Activated T-cell treated with anti-CD3 and anti-CD28 coated beads, Interleukin-2, amount 50 U/mL, for 72 hours (primary cell): ENCODE results near the gene NDUFA5. TPM values are rescaled to one million over a fixed set of nuclear protein-coding genes. Genes with fewer than 3 reads are reported as not detected.
A peak's percentile ranks its signal among the peaks of the same experiment; 100 is the strongest.

Source experiments
- ATAC-seq, 2 donors: fragments of 150-1000 bp; cut with Tn5 transposase; replicated peaks in 1 of 2; 2 replicates each; pipeline ENCODE4 v1.10.0; 2021; ENCODE audit warnings: moderate library complexity in 2 of 2, mild to moderate bottlenecking in 1 of 2
- DNase-seq, 2 donors: peaks; one replicate each; pipeline ENCODE4 v3.0.0; 2021 to 2022; ENCODE audit warnings: mixed read lengths in 1 of 2
- H3K27ac Mint-ChIP-seq: one replicate; pipeline ENCODE4 v1.8.0; 2022; ENCODE audit warnings: mild to moderate bottlenecking, moderate library complexity, mixed read lengths
- H3K27me3 Mint-ChIP-seq: one replicate; pipeline ENCODE4 v1.8.0; 2022; ENCODE audit warnings: low read depth, mixed read lengths
- H3K36me3 Mint-ChIP-seq, 2 donors: one replicate each; pipeline ENCODE4 v1.8.0; 2022; ENCODE audit warnings: mixed read lengths in 2 of 2, mild to moderate bottlenecking in 1 of 2; ENCODE audit not compliant: insufficient read depth in 2 of 2
- H3K4me1 Mint-ChIP-seq: one replicate; pipeline ENCODE4 v1.8.0; 2022; ENCODE audit warnings: low read depth, mixed read lengths
- H3K4me3 Mint-ChIP-seq, 2 donors: one replicate each; pipeline ENCODE4 v1.8.0; 2022; ENCODE audit warnings: mild to moderate bottlenecking in 2 of 2, mixed read lengths in 2 of 2, moderate library complexity in 2 of 2
- H3K9me3 Mint-ChIP-seq, 2 donors: one replicate each; pipeline ENCODE4 v1.8.0; 2022; ENCODE audit warnings: mixed read lengths in 2 of 2
- total RNA-seq, 2 donors: library from RNA; stranded (reverse); gene quantifications; one replicate each; pipeline ENCODE4 v1.2.3, GENCODE V29; 2022

The NDUFA5 gene
- total RNA-seq: 10 to 100 TPM; 48.4 to 57.5 TPM

GRCh38 chr7:123557398-123558288, at the start of gene NDUFA5:
Gene NDUFA5, minus strand, starts transcription at chr7:123557818. Its CDS starts 23 bp downstream, at chr7:123557795.
- H3K4me3 Mint-ChIP-seq: no peak within 1 kb of the TSS
- H3K27me3 Mint-ChIP-seq: no peaks in the 10 kb centered on the region
- H3K27ac Mint-ChIP-seq: no peak within 1 kb of the TSS
- DNase-seq (peak; percentile 95 to 97), ATAC-seq (peak; percentile 99)
- H3K9me3 Mint-ChIP-seq: no peaks in the 10 kb centered on the region
- H3K36me3 Mint-ChIP-seq: peaks cover 5 to 11% of the 10 kb centered on the region in 2 donors
- H3K4me1 Mint-ChIP-seq: peaks cover 6% of the 10 kb centered on the region

DNA sequence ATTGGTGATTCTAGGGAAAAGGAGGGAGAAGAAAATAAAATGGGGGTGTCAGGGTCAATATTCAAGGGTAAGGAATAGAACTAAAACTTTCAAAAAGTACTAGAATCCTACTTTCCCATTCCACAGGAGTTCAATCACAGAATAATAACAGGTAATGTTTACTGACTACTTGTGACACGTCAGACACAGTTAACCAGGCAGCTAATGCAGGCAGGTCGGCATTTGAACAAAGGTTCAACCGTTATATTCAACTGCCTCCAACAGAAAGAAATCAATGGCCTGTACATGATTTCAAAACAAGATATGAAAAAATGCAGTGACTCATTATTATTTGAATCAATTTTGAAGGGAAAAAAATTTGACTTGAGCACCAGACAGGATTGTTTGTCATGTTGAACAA, 47.1 kb upstream of the NDUFA5 start:
- no peak for ATAC-seq
- Mint-ChIP-seq H3K27me3 (no peaks in the 10 kb centered on the region), H3K27ac (no peak overlapping the region), H3K9me3 (no peaks in the 10 kb centered on the region), H3K36me3 (no peaks in the 10 kb centered on the region), H3K4me1 (no peaks in the 10 kb centered on the region), H3K4me3 (no peak overlapping the region)
- no peak for DNase-seq

GRCh38 chr7:123602648-123603047, 45.0 kb upstream of the NDUFA5 start:
- no peaks in the 10 kb centered on the region for H3K4me1 Mint-ChIP-seq
- DNase-seq (no peak), ATAC-seq (no peak)
- no peaks in the 10 kb centered on the region for H3K9me3 Mint-ChIP-seq
- no peak overlapping the region for H3K27ac Mint-ChIP-seq
- H3K4me3 Mint-ChIP-seq: no peak overlapping the region
- no peaks in the 10 kb centered on the region for H3K36me3 Mint-ChIP-seq
- H3K27me3 Mint-ChIP-seq: no peaks in the 10 kb centered on the region

DNA sequence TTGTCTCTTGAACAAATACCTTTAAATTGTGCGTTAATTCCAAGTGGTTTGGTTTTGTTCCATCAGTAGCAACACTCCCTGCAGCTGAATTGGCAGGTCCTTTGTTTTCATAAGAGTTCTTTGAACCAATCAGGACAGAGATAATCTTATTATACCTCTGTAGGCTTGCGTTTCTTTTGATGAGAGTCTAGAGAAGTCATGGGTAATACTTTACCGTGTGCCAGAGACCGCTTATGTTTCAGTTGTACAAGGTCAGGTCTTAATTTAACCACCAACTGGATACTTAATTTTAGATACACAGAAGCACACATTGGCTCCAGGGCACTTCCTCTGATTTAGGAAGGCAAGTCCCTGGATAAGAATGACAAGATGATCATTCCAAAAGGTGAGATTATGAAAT, 43.9 kb upstream of the NDUFA5 start, which contains the start of gene ASB15:
Gene ASB15 (plus strand): TSS at position 292 of the 400 bp plus-strand sequence. CDS start 12,682 bp downstream, outside the sequence.
- H3K27ac Mint-ChIP-seq: no peak within 1 kb of the TSS
- no peak for DNase-seq
- no peaks in the 10 kb centered on the region for H3K27me3 Mint-ChIP-seq
- no peaks in the 10 kb centered on the region for H3K9me3 Mint-ChIP-seq
- no peaks in the 10 kb centered on the region for H3K36me3 Mint-ChIP-seq
- no peak for ATAC-seq
- H3K4me3 Mint-ChIP-seq: no peak within 1 kb of the TSS
- H3K4me1 Mint-ChIP-seq: no peaks in the 10 kb centered on the region

DNA sequence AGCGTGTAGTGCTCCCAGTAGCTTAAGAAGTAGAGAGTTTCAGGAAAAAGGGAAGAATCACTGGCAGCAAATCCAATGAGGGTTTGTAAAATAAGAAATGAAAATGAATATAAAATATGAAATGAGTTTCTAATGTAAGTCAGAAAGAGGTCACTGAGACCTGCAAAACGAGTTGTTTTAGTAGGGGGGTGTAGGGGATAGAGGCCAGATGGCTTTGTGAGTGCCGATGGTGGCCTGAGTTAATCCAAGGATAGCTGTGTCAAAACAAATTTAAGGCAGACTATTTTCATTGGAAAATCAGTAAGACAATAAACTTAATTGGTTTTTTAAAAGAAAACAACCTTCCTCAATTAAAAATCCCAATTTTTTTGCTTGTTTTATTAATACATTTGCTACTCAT, 43.3 kb upstream of the NDUFA5 start:
- Mint-ChIP-seq H3K36me3 (no peaks in the 10 kb centered on the region), H3K27me3 (no peaks in the 10 kb centered on the region), H3K9me3 (no peaks in the 10 kb centered on the region), H3K4me3 (no peak overlapping the region), H3K27ac (no peak overlapping the region), H3K4me1 (no peaks in the 10 kb centered on the region)
- DNase-seq (no peak), ATAC-seq (no peak)

- Mint-ChIP-seq H3K36me3 (no peaks in the 10 kb centered on the region), H3K27ac (no peak overlapping the region), H3K4me1 (no peaks in the 10 kb centered on the region), H3K4me3 (no peak overlapping the region), H3K27me3 (no peaks in the 10 kb centered on the region), H3K9me3 (no peaks in the 10 kb centered on the region)
- ATAC-seq (no peak), DNase-seq (no peak)
Observed at GRCh38 chr7:123599766-123600165, 42.1 kb upstream of the NDUFA5 start.

DNA sequence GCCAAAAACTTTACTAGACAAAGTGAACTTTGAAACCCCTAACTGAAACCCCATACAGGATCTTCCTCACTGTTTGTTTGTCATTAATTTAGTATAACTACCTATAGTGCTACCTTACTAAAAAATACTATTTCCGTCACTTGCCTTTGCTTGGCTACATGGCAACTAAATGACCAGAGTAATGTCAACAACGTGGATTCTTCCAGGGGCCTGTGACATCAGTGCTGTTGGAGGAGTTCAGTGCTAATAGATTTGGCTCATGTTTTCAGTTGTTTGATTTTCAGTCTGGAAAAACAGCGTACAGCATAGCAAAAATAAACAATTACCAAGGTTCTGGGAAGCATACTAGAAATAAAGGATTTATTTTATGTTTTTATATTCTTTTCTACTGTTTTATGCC, 41.0 kb upstream of the NDUFA5 start:
- H3K27ac Mint-ChIP-seq: no peak overlapping the region
- no peak for DNase-seq
- no peaks in the 10 kb centered on the region for H3K4me1 Mint-ChIP-seq
- no peak for ATAC-seq
- H3K9me3 Mint-ChIP-seq: no peaks in the 10 kb centered on the region
- H3K36me3 Mint-ChIP-seq: no peaks in the 10 kb centered on the region
- peaks cover 10% of the 10 kb centered on the region for H3K27me3 Mint-ChIP-seq
- no peak overlapping the region for H3K4me3 Mint-ChIP-seq

DNA sequence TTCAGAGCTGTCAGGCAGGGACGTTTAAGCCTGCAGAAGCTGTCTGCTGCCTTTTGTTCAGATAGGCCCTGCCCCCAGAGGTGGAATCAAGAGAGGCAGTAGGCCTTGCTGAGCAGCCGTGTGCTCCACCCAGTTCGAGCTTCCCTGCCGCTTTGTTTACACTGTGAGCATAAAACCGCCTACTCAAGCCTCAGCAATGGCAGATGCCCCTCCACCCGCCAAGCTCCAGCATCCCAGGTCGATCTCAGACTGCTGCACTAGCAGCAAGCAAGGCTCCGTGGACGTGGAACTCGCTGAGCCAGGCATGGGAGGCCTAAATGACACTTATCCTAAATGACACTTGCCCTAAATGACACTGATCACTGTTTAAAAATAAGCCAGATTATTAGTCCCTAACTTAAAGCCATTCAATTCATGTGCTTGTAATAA, 37.2 kb upstream of the NDUFA5 start:
- no peaks in the 10 kb centered on the region for H3K4me1 Mint-ChIP-seq
- no peak overlapping the region for H3K4me3 Mint-ChIP-seq
- peaks cover 44% of the 10 kb centered on the region for H3K27me3 Mint-ChIP-seq
- DNase-seq (no peak), ATAC-seq (no peak)
- no peak overlapping the region for H3K27ac Mint-ChIP-seq
- H3K9me3 Mint-ChIP-seq: no peaks in the 10 kb centered on the region
- H3K36me3 Mint-ChIP-seq: no peaks in the 10 kb centered on the region

- DNase-seq (no peak), ATAC-seq (no peak)
- Mint-ChIP-seq H3K36me3 (no peaks in the 10 kb centered on the region), H3K27ac (no peak overlapping the region), H3K27me3 (peaks cover 38% of the 10 kb centered on the region), H3K4me1 (no peaks in the 10 kb centered on the region), H3K9me3 (no peaks in the 10 kb centered on the region), H3K4me3 (no peak overlapping the region)
Observed at GRCh38 chr7:123588376-123588775, 30.8 kb upstream of the NDUFA5 start.

DNA sequence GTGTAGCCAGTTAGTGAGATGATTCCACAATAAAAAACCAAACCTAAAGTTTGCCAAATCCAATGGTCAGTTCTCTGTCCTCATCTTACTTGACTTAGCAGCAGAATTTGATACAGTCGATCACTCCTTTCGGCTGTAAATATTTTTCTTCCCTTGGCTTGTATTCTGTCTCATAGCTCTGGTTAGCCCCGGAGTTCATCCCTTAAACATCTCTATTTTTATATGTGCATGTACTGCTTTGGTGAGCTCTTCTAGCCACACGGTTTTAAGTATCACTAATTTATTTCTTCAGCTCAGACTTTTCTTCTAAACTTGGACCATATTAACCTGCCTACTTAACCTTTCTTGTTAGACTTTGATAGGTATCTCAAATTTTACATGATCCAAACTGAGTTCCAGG, 26.2 kb upstream of the NDUFA5 start:
- ATAC-seq (no peak), DNase-seq (no peak)
- peaks cover 17% of the 10 kb centered on the region for H3K27me3 Mint-ChIP-seq
- no peak overlapping the region for H3K27ac Mint-ChIP-seq
- H3K36me3 Mint-ChIP-seq: no peaks in the 10 kb centered on the region
- H3K9me3 Mint-ChIP-seq: no peaks in the 10 kb centered on the region
- no peak overlapping the region for H3K4me3 Mint-ChIP-seq
- H3K4me1 Mint-ChIP-seq: no peaks in the 10 kb centered on the region

GRCh38 chr7:123581162-123581459, 23.5 kb upstream of the NDUFA5 start:
- Mint-ChIP-seq H3K36me3 (no peaks in the 10 kb centered on the region), H3K9me3 (no peaks in the 10 kb centered on the region), H3K27ac (no peak overlapping the region), H3K27me3 (peaks cover 24% of the 10 kb centered on the region), H3K4me3 (no peak overlapping the region), H3K4me1 (no peaks in the 10 kb centered on the region)
- DNase-seq (no peak), ATAC-seq (no peak)

DNA sequence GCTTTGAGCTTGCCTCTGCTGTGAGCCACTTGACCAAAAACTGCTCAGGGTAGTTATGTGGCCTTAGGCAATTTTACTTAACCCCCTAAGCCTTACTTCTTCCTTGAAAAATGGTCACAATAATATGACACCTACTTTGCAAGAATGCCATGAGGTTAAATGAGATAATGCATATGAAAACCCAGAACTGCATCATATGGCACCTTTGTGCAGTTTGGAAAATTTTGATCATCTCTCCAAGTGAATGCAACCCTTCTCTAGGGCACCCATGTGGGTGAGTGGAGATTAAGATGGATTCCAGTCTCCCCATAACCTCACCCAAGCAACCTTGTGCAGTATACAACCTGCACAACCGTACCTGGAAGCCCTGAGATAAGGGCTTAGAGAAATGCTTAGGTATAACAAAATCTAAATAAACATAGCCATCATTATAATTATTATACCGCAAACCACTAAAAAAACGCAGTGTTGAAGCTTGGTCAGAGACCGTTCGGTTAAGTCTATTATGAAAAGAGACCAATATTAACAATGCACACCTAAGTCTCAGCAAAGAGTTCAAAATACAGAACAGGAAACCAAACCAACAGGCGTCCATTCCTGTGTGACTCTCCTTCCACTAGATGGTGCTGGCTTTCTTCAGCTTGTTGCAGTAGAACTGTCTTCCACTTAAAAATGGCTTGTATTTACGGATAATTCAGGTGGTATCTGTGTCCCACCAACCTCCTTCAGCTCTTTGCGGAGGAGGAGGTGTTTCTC, 23.0 kb upstream of the NDUFA5 start:
- no peak for DNase-seq
- H3K4me3 Mint-ChIP-seq: no peak overlapping the region
- no peaks in the 10 kb centered on the region for H3K4me1 Mint-ChIP-seq
- H3K9me3 Mint-ChIP-seq: no peaks in the 10 kb centered on the region
- peaks cover 24% of the 10 kb centered on the region for H3K27me3 Mint-ChIP-seq
- peak; percentile 28 to 60 for ATAC-seq
- H3K36me3 Mint-ChIP-seq: no peaks in the 10 kb centered on the region
- H3K27ac Mint-ChIP-seq: no peak overlapping the region

- H3K27ac Mint-ChIP-seq: no peak overlapping the region
- H3K27me3 Mint-ChIP-seq: peaks cover 24% of the 10 kb centered on the region
- DNase-seq (no peak), ATAC-seq (no peak)
- no peaks in the 10 kb centered on the region for H3K36me3 Mint-ChIP-seq
- no peaks in the 10 kb centered on the region for H3K9me3 Mint-ChIP-seq
- H3K4me3 Mint-ChIP-seq: no peak overlapping the region
- no peaks in the 10 kb centered on the region for H3K4me1 Mint-ChIP-seq
Observed at GRCh38 chr7:123579416-123579815, 21.8 kb upstream of the NDUFA5 start.
